Ramos (cell line): ENCODE measurements around the gene ADAM22.
"Not testable (repeated sequence)": the region's sequence is repeated elsewhere in the genome, so short reads cannot be mapped to it uniquely, and the experiment has no call there.

Experiments
- in situ Hi-C: fragments of 300-500 bp; cut with MboI; formaldehyde crosslinking; loops from one replicate; pipeline ENCODE4 v1.14.3; 2022; ENCODE audit warnings: low sequenced_read_pairs; ENCODE audit not compliant: unreplicated experiment

The ADAM22 gene

GRCh38 chr7:88147949-88148348 is 213.9 kb downstream of the ADAM22 start:
- in situ Hi-C loops = no loop called here

- in situ Hi-C loops = no loop called here
These were observed 216.0 kb downstream of the ADAM22 start for GRCh38 chr7:88150033-88150432.

- in situ Hi-C loops = no loop called here
These were observed 217.2 kb downstream of the ADAM22 start for GRCh38 chr7:88151119-88151790.

- in situ Hi-C loops = no loop called here
These were observed 219.3 kb downstream of the ADAM22 start for GRCh38 chr7:88153378-88153777.

- in situ Hi-C loops = no loop called here
These were observed 221.7 kb downstream of the ADAM22 start for GRCh38 chr7:88155756-88156155.

GRCh38 chr7:88156356-88156755 is 222.3 kb downstream of the ADAM22 start:
- in situ Hi-C loops = no loop called here

- in situ Hi-C loops = not testable (repeated sequence)
These were observed 225.7 kb downstream of the ADAM22 start for GRCh38 chr7:88159741-88160140.

- in situ Hi-C loops = no loop called here
These were observed 231.6 kb downstream of the ADAM22 start for GRCh38 chr7:88165697-88166096.

GRCh38 chr7:88167223-88167622 is 233.2 kb downstream of the ADAM22 start:
- in situ Hi-C loops = no loop called here

GRCh38 chr7:88167721-88168120 is 233.7 kb downstream of the ADAM22 start:
- in situ Hi-C loops = no loop called here

GRCh38 chr7:88169717-88170320 is 235.8 kb downstream of the ADAM22 start:
- in situ Hi-C loops = no loop called here

GRCh38 chr7:88172842-88173241 is 238.8 kb downstream of the ADAM22 start:
- in situ Hi-C loops = no loop called here

GRCh38 chr7:88176190-88176589 is 242.1 kb downstream of the ADAM22 start:
- in situ Hi-C loops = no loop called here

- in situ Hi-C loops = no loop called here
These were observed 249.0 kb downstream of the ADAM22 start for GRCh38 chr7:88183051-88183450.

- in situ Hi-C loops = no loop called here
These were observed 250.8 kb downstream of the ADAM22 start for GRCh38 chr7:88184848-88185304.

GRCh38 chr7:88185650-88186049 is 251.6 kb downstream of the ADAM22 start:
- in situ Hi-C loops = no loop called here

GRCh38 chr7:88191911-88192310 is 257.9 kb downstream of the ADAM22 start:
- in situ Hi-C loops = no loop called here

- in situ Hi-C loops = no loop called here
These were observed 266.2 kb downstream of the ADAM22 start for GRCh38 chr7:88200261-88200660.

- in situ Hi-C loops = no loop called here
These were observed 266.7 kb downstream of the ADAM22 start for GRCh38 chr7:88200789-88201188.

GRCh38 chr7:88201305-88201704 is 267.3 kb downstream of the ADAM22 start:
- in situ Hi-C loops = no loop called here

GRCh38 chr7:88202278-88202677 is 268.2 kb downstream of the ADAM22 start:
- in situ Hi-C loops = no loop called here

GRCh38 chr7:88202799-88203198 is 268.7 kb downstream of the ADAM22 start:
- in situ Hi-C loops = no loop called here
